ENCODE measurements around the gene PPP2R3A. TPM values are rescaled to one million over a fixed set of nuclear protein-coding genes. Genes with fewer than 3 reads are reported as not detected.

Gene PPP2R3A
- polyA plus RNA-seq, 1 donor (not counting 4 experiments of a cell fraction or from before 2014, with no cell fraction given): 11.1 TPM

DNA sequence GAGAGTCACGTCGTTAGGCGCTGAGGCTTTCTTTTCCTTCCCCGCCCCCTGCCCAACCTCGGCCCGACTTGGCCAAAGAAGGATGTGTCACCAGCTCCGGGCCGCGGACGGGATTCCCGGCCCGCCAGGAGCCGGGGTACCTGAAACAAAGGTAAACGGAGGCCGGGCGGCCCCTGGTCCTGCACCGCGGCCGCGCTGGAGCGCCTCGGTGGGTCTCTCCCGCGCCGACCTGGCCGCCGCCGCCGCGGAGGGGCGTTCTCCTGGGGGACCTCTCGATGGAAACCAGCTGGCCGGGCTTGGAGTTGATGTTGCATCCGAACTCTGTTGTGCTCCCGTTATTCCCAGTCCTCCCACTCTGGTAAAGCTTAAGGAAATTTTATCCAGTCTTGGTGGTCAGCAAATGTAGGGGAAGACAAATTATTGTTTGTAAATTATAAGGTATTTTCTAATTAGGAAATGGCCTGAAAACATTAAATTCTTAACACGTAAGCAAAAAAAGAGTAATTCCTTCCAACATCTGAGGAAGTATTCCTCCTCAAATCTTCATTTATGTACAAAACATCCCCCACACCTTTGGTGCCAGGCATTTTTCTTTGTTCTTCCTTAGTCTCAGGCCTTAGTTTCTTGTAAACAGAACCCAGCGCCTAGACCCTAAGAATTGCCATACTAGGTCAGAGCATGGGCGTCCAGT, 888 bp downstream of the PPP2R3A start:
- H3K4me2 ChIP-seq (ENCODE audit: control insufficient read depth, extremely low read depth, insufficient read depth, low read depth, low read length): peak overlapping the region; percentile 91
- TF ChIP-seq EZH2 (IDR thresholded peaks at IDR 0.05; ENCODE audit: low read length): no peak
- TF ChIP-seq, protein P1, sequence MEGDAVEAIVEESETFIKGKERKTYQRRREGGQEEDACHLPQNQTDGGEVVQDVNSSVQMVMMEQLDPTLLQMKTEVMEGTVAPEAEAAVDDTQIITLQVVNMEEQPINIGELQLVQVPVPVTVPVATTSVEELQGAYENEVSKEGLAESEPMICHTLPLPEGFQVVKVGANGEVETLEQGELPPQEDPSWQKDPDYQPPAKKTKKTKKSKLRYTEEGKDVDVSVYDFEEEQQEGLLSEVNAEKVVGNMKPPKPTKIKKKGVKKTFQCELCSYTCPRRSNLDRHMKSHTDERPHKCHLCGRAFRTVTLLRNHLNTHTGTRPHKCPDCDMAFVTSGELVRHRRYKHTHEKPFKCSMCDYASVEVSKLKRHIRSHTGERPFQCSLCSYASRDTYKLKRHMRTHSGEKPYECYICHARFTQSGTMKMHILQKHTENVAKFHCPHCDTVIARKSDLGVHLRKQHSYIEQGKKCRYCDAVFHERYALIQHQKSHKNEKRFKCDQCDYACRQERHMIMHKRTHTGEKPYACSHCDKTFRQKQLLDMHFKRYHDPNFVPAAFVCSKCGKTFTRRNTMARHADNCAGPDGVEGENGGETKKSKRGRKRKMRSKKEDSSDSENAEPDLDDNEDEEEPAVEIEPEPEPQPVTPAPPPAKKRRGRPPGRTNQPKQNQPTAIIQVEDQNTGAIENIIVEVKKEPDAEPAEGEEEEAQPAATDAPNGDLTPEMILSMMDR (optimal IDR thresholded peaks at IDR 0.05 in 1 of 3, IDR thresholded peaks at IDR 0.05 in 1 of 3, conservative IDR thresholded peaks at IDR 0.05 in 1 of 3; ENCODE audit: extremely low read depth in 1 of 3, insufficient read depth in 2 of 3, low read length in 3 of 3): no peak
- peaks cover 39% of the 10 kb centered on the region for H3K4me1 ChIP-seq (ENCODE audit: control insufficient read depth, extremely low read depth, insufficient read depth, low read length)
- H3K36me3 ChIP-seq (ENCODE audit: control insufficient read depth in 2 of 2, extremely low read depth in 1 of 2, insufficient read depth in 2 of 2, low read length in 2 of 2): no peaks in the 10 kb centered on the region
- no peaks in the 10 kb centered on the region for H4K20me1 ChIP-seq (ENCODE audit: control insufficient read depth, extremely low read depth, insufficient read depth, low read length)
- DNase-seq (ENCODE audit: low read depth, low spot score) (peak; percentile 17), FAIRE-seq (no peak)
- dilution Hi-C loops (cut with MboI; ENCODE audit: extremely low pct_ligation_motif_present, low sequenced_read_pairs): no loop called here
- H2AFZ ChIP-seq (ENCODE audit: control insufficient read depth, low read length): peak overlapping the region; percentile 74
- H3K9me3 ChIP-seq (ENCODE audit: control insufficient read depth, low read depth, low read length): no peaks in the 10 kb centered on the region
- H3K27ac ChIP-seq (ENCODE audit: control insufficient read depth, insufficient read depth, low read length): peak overlapping the region; percentile 70
- H3K9ac ChIP-seq (ENCODE audit: control insufficient read depth, extremely low read depth, insufficient read depth, low read length): peak overlapping the region; percentile 82
- peaks cover 40% of the 10 kb centered on the region for H3K79me2 ChIP-seq (ENCODE audit: control insufficient read depth, insufficient read depth, low read length)
- no peaks in the 10 kb centered on the region for H3K27me3 ChIP-seq (ENCODE audit: control insufficient read depth, extremely low read depth, insufficient read depth, low read length)
- peak overlapping the region; percentile 71 to 84 (median 72) for H3K4me3 ChIP-seq (ENCODE audit: control insufficient read depth in 2 of 3, extremely low read depth in 1 of 3, insufficient read depth in 2 of 3, low read depth in 1 of 3, low read length in 3 of 3)
- H3K9me1 ChIP-seq (ENCODE audit: control insufficient read depth, extremely low read depth, insufficient read depth, low read length): no peaks in the 10 kb centered on the region

DNA sequence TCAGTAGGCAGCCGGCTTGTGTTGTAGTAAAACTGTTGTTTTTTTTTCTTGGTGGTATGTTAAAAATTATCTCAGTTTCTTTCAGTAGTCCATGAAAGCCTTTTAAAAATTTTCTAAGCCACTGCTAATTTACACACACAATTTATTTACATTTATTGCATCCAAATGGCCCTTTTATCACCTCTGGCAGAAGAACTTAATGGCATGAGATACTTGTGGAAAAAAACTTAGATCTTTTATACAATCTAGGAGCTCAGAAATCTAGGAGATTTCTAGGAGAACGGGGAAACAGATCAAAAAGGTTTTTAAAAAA, 1.4 kb downstream of the PPP2R3A start:
- Histone ChIP-seq H3K9me3 (ENCODE audit: control insufficient read depth, low read depth, low read length) (no peaks in the 10 kb centered on the region), H4K20me1 (ENCODE audit: control insufficient read depth, extremely low read depth, insufficient read depth, low read length) (no peaks in the 10 kb centered on the region), H3K9me1 (ENCODE audit: control insufficient read depth, extremely low read depth, insufficient read depth, low read length) (no peaks in the 10 kb centered on the region), H3K4me2 (ENCODE audit: control insufficient read depth, extremely low read depth, insufficient read depth, low read depth, low read length) (peak overlapping the region; percentile 91), H3K27ac (ENCODE audit: control insufficient read depth, insufficient read depth, low read length) (peak overlapping the region; percentile 70), H3K36me3 (ENCODE audit: control insufficient read depth in 2 of 2, extremely low read depth in 1 of 2, insufficient read depth in 2 of 2, low read length in 2 of 2) (no peaks in the 10 kb centered on the region), H3K4me1 (ENCODE audit: control insufficient read depth, extremely low read depth, insufficient read depth, low read length) (peaks cover 39% of the 10 kb centered on the region), H3K79me2 (ENCODE audit: control insufficient read depth, insufficient read depth, low read length) (peaks cover 45% of the 10 kb centered on the region), H3K9ac (ENCODE audit: control insufficient read depth, extremely low read depth, insufficient read depth, low read length) (peak overlapping the region; percentile 82), H2AFZ (ENCODE audit: control insufficient read depth, low read length) (no peak overlapping the region), H3K4me3 (ENCODE audit: control insufficient read depth in 2 of 3, extremely low read depth in 1 of 3, insufficient read depth in 2 of 3, low read depth in 1 of 3, low read length in 3 of 3) (peak overlapping the region; percentile 71 to 84 (median 72)), H3K27me3 (ENCODE audit: control insufficient read depth, extremely low read depth, insufficient read depth, low read length) (no peaks in the 10 kb centered on the region)
- DNase-seq (ENCODE audit: low read depth, low spot score) (no peak), FAIRE-seq (no peak)
- TF ChIP-seq EZH2 (IDR thresholded peaks at IDR 0.05; ENCODE audit: low read length): no peak
- TF ChIP-seq, protein P1 (optimal IDR thresholded peaks at IDR 0.05 in 1 of 3, IDR thresholded peaks at IDR 0.05 in 1 of 3, conservative IDR thresholded peaks at IDR 0.05 in 1 of 3; ENCODE audit: extremely low read depth in 1 of 3, insufficient read depth in 2 of 3, low read length in 3 of 3): no peak
- dilution Hi-C loops (cut with MboI; ENCODE audit: extremely low pct_ligation_motif_present, low sequenced_read_pairs): no loop called here
